Neutrophil (primary cell): Measurements from ENCODE around the gene MRPS22.
"Not testable (repeated sequence)": the region's sequence is repeated elsewhere in the genome, so short reads cannot be mapped to it uniquely, and the experiment has no call there.

ENCODE experiments used
- H3K27ac ChIP-seq: fragments of 200-600 bp; sonication (generic); 2 replicates; pipeline ENCODE4 v1.5.1; 2016; ENCODE audit warnings: mild to moderate bottlenecking, moderate library complexity
- H3K27me3 ChIP-seq: fragments of 200-600 bp; sonication (generic); 2 replicates; pipeline ENCODE4 v1.6.0; 2016; ENCODE audit warnings: mild to moderate bottlenecking
- H3K36me3 ChIP-seq: fragments of 200-600 bp; sonication (generic); 2 replicates; pipeline ENCODE4 v1.5.1; 2017
- H3K4me1 ChIP-seq, 2 experiments: fragments of 200-600 bp in 1 of 2; sonication (generic) in 1 of 2; 1 replicate in 1 of 2; 2 replicates in 1 of 2; pipeline versions ENCODE4 v1.5.1 to v1.6.1; 2013 to 2016; ENCODE audit warnings: low read depth in 1 of 2, low read length in 1 of 2, mild to moderate bottlenecking in 1 of 2, moderate library complexity in 1 of 2; ENCODE audit not compliant: control insufficient read depth in 1 of 2, insufficient read depth in 1 of 2
- H3K4me3 ChIP-seq, 2 experiments: fragments of 200-600 bp in 1 of 2; sonication (generic) in 1 of 2; 1 replicate in 1 of 2; 2 replicates in 1 of 2; pipeline ENCODE4 v1.5.1; 2013 to 2016; ENCODE audit warnings: low read depth in 1 of 2, low read length in 1 of 2, mild to moderate bottlenecking in 1 of 2, moderate library complexity in 1 of 2
- H3K9me3 ChIP-seq: fragments of 200-600 bp; sonication (generic); 2 replicates; pipeline ENCODE4 v1.5.1; 2016
- TF ChIP-seq, protein P1 (sequence below): fragments of 200-600 bp; sonication (generic); IDR thresholded peaks from 2 replicates; pipeline ENCODE4 v1.5.1; 2016; ENCODE audit warnings: antibody characterized with exemption

The MRPS22 gene

GRCh38 chr3:139364549-139364948 is 20.7 kb downstream of the MRPS22 start:
- Histone ChIP-seq H3K9me3 (no peaks in the 10 kb centered on the region), H3K27me3 (no peaks in the 10 kb centered on the region), H3K36me3 (peaks cover 97% of the 10 kb centered on the region), H3K4me1 (peaks cover 23 to 33% of the 10 kb centered on the region in 2 experiments), H3K4me3 (no peak overlapping the region), H3K27ac (no peak overlapping the region)
- TF ChIP-seq, protein P1, sequence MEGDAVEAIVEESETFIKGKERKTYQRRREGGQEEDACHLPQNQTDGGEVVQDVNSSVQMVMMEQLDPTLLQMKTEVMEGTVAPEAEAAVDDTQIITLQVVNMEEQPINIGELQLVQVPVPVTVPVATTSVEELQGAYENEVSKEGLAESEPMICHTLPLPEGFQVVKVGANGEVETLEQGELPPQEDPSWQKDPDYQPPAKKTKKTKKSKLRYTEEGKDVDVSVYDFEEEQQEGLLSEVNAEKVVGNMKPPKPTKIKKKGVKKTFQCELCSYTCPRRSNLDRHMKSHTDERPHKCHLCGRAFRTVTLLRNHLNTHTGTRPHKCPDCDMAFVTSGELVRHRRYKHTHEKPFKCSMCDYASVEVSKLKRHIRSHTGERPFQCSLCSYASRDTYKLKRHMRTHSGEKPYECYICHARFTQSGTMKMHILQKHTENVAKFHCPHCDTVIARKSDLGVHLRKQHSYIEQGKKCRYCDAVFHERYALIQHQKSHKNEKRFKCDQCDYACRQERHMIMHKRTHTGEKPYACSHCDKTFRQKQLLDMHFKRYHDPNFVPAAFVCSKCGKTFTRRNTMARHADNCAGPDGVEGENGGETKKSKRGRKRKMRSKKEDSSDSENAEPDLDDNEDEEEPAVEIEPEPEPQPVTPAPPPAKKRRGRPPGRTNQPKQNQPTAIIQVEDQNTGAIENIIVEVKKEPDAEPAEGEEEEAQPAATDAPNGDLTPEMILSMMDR: no peak

DNA sequence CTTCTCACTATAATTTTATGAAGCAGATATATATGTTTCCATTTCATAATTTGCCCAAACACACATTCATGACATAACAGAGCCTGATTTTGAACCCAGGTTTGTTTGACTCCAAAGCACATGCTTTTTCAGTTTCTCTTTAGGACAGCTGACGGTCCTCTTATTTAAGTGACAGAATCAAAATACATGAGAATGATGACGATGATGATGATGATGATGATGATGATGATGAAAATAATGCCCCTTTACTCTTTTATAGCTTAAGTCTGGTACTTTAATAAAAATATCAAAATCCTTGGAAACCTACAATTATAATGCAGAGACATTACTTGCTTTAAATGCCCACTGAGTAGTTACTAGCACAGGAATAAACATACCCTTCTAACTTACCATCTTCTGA is 30.3 kb downstream of the MRPS22 start:
- no peak overlapping the region for H3K27ac ChIP-seq
- H3K9me3 ChIP-seq: no peaks in the 10 kb centered on the region
- TF ChIP-seq, protein P1: no peak
- H3K4me1 ChIP-seq: no peaks in the 10 kb centered on the region
- no peak overlapping the region for H3K4me3 ChIP-seq
- H3K27me3 ChIP-seq: no peaks in the 10 kb centered on the region
- H3K36me3 ChIP-seq: peaks cover 100% of the 10 kb centered on the region

GRCh38 chr3:139377378-139377777 is 33.6 kb downstream of the MRPS22 start:
- Histone ChIP-seq H3K4me1 (no peaks in the 10 kb centered on the region), H3K27me3 (no peaks in the 10 kb centered on the region), H3K4me3 (no peak overlapping the region), H3K9me3 (no peaks in the 10 kb centered on the region), H3K36me3 (peaks cover 97% of the 10 kb centered on the region), H3K27ac (no peak overlapping the region)
- TF ChIP-seq, protein P1: no peak

- Histone ChIP-seq H3K27ac (no peak overlapping the region), H3K4me1 (no peaks in the 10 kb centered on the region), H3K4me3 (no peak overlapping the region), H3K9me3 (no peaks in the 10 kb centered on the region), H3K27me3 (no peaks in the 10 kb centered on the region), H3K36me3 (peaks cover 93% of the 10 kb centered on the region)
- TF ChIP-seq, protein P1: no peak
Measured at GRCh38 chr3:139378587-139379241, 34.9 kb downstream of the MRPS22 start.

GRCh38 chr3:139380575-139380974 is 36.8 kb downstream of the MRPS22 start:
- no peaks in the 10 kb centered on the region for H3K27me3 ChIP-seq
- no peaks in the 10 kb centered on the region for H3K9me3 ChIP-seq
- H3K4me3 ChIP-seq: no peak overlapping the region
- TF ChIP-seq, protein P1: no peak
- H3K27ac ChIP-seq: no peak overlapping the region
- peaks cover 86% of the 10 kb centered on the region for H3K36me3 ChIP-seq
- H3K4me1 ChIP-seq: no peaks in the 10 kb centered on the region

DNA sequence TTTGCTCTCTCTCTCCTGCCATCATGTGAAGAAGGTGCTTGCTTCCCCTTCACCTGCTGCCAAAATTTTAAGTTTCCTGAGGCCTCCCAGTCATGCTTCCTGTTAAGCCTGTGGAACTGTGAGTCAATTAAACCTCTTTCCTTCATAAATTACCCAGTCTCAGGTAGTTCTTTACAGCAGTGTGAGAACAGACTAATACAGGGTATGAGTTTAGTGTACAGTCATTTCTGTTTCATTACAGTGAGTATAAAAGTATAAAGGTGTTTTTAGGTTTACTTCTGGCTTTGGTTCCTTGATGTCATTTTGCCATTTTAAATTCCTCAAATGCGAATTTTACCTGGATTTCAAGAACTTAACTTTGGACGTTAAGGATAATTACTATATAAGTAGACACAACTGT is 38.5 kb downstream of the MRPS22 start:
- not testable (repeated sequence) for H3K4me1 ChIP-seq, H3K27ac ChIP-seq, H3K27me3 ChIP-seq, H3K9me3 ChIP-seq, H3K4me3 ChIP-seq
- H3K36me3 ChIP-seq: peaks cover 68% of the 10 kb centered on the region
